Testis (tissue), 2 donors: ENCODE measurements around the gene RNF212.

Source experiments
- POLR2A ChIP-seq: fragments of 450-650 bp; IDR thresholded peaks from one replicate; pipeline ENCODE4 v1.6.1; 2017; ENCODE audit warnings: antibody characterized with exemption, mild to moderate bottlenecking, moderate library complexity
- TF ChIP-seq, protein P1 (sequence below), 3 experiments: fragments of 450-650 bp in 2 of 3; fragments of 200-600 bp in 1 of 3; sonication (generic) in 1 of 3; IDR thresholded peaks; one replicate each; pipeline ENCODE4 v1.5.1; 2016 to 2019; ENCODE audit warnings: antibody characterized with exemption in 3 of 3, mild to moderate bottlenecking in 2 of 3, moderate library complexity in 1 of 3

DNA sequence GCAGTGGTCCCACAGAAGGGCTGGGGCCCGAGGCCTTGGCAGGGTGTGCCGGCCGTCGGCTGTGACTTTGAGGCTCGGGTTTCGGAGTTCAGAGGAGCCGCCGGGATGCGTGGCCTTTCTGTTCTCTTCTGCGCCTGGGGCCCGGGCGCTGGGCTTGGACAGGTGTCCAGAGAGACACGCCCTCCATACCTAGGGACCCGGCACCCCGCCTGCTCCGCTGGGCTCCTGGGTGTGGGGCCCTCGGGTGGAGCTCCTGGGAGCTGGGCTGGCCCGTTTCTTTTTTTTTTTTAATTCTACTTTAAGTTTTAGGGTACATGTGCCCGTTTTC lies 90.7 kb downstream of the RNF212 start:
- TF ChIP-seq, protein P1, sequence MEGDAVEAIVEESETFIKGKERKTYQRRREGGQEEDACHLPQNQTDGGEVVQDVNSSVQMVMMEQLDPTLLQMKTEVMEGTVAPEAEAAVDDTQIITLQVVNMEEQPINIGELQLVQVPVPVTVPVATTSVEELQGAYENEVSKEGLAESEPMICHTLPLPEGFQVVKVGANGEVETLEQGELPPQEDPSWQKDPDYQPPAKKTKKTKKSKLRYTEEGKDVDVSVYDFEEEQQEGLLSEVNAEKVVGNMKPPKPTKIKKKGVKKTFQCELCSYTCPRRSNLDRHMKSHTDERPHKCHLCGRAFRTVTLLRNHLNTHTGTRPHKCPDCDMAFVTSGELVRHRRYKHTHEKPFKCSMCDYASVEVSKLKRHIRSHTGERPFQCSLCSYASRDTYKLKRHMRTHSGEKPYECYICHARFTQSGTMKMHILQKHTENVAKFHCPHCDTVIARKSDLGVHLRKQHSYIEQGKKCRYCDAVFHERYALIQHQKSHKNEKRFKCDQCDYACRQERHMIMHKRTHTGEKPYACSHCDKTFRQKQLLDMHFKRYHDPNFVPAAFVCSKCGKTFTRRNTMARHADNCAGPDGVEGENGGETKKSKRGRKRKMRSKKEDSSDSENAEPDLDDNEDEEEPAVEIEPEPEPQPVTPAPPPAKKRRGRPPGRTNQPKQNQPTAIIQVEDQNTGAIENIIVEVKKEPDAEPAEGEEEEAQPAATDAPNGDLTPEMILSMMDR (IDR thresholded peaks at IDR 0.05) = no peak
- TF ChIP-seq POLR2A = no peak
